Measurements from ENCODE around the gene HAUS3.

HAUS3 gene

DNA sequence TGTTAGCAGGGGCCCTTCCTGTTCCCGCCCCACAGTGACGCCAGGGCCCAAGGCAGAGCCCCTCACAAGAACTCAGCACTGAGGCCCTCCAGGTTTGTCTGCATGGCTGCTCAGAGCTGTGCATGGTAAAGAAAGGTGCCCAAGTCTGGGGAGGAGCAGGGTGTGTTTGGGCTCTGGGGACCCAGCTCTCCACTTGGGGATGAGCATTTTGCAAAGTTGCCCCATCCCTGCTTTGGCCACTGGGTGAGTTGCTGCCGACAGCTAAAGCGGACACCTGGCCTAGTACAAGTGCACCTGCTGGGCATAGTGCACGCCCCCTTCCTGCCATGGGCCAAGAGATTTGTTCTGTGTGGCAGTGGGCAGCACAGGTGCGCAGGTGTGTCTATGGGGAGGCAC, 22.0 kb upstream of the HAUS3 start:
- no peak for DNase-seq (ENCODE audit: low read depth)

DNA sequence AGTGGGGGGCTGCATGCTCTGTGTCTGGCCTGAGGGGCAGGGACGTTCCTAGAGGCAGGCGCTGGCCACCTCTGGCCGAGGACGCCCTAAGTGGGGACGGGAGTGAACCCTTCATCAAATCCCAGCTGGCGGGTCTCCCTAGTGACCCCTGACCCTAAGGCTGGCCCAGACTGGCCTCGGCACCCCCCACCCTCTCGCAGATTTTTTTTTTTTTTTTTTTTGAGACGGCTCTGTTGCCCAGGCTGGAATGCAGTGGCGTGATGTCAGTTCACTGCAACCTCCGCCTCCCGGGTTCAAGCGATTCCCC, 21.0 kb upstream of the HAUS3 start:
- DNase-seq (ENCODE audit: low read depth): no peak

DNA sequence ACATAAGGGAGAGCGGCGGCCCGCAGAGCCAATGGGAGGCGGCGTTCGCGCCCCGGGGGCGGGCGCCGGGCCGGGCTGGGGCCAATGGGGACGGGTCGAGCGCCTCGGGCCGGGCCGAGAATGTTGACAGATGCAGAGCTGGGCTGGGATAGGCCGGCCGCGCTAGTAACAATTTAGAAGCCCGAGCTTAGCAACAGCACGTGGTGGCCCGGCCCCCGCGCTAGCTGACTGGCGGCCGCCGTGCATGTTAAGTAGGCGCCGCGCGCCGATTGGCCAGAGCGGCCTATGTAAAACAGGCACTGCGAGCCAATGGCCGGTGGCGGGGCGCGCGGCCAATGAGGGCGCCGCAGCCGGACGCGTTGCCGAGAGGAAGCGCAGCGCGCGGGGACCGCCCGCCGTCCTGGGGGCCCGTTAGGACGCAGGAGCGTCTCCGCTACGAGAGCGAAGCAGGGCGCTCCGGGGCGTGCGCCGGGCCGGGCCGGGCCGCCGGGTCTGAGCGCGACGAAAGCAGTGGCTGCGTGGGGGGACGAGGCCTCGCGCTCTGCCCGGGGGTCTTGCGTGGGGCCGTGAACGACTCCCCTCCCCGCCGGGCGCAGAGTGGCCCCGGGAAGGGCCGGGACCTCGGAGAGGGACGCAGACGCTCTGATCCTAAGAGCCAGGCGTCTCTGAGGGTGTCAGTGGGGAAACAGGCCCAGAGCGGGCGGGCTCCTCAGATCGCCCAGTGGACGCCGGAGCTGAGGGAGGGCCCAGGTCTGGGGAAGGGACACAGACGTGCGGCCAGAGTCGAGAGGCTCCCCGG, 20.4 kb upstream of the HAUS3 start:
- DNase-seq (ENCODE audit: low read depth): peak; percentile 95

DNA sequence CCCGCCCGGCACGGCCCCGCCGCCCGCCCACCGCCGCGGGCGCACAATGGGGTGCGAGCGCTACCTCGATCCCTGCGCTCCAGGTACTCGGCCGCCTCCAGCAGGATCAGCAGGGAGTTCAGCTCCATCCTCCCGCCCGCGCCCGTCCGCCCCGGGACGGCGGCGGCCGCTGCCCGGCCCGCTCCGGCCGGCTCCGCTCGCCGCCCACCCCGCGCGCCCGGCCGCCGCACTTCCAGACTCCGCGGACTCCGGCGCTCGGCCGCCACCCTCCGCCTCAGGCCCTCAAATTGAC, 19.9 kb upstream of the HAUS3 start, which contains the start of gene MXD4:
TSS of gene MXD4 (minus strand) at position 257 of the 292 bp plus-strand sequence. CDS start at position 128, 129 bp downstream.
- DNase-seq (ENCODE audit: low read depth): no peak

DNA sequence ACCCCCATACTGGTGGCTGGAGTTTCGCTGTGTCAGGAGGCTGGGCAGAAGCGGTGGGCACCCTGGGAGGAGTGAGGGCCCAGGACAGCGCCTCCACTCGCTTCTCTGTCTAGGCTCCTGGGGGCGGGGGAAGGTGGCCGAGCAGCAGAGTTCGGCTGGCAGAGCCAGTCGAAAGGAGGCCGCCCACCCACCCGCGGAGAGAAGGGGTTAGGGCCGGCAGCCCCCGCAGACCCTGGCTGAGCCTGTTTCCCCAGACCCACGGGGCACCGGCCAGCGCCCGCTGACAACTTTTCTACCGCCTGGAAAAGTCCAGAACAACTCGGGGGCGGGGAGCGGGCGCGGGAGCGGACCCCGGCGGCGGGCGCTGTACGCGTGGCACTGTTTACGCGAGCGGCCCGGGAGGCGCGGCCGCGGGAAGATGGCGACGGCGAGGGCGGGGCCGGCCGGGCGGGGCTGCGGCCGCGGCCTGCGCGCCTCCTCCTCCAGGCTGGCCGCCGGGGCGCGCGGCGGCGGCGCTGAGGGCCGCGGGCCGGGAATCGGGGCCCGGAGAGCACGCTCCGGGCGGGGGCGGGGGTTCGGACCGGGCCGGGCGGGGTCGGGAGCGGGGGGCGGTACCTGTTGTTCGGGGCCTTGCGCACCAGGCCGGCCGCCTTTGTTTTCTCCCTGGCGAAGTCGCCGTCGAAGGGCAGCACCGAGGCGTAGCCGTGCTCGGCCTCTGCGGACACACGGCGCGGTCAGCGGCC, 19.4 kb upstream of the HAUS3 start:
- peak; percentile 29 for DNase-seq (ENCODE audit: low read depth)

DNA sequence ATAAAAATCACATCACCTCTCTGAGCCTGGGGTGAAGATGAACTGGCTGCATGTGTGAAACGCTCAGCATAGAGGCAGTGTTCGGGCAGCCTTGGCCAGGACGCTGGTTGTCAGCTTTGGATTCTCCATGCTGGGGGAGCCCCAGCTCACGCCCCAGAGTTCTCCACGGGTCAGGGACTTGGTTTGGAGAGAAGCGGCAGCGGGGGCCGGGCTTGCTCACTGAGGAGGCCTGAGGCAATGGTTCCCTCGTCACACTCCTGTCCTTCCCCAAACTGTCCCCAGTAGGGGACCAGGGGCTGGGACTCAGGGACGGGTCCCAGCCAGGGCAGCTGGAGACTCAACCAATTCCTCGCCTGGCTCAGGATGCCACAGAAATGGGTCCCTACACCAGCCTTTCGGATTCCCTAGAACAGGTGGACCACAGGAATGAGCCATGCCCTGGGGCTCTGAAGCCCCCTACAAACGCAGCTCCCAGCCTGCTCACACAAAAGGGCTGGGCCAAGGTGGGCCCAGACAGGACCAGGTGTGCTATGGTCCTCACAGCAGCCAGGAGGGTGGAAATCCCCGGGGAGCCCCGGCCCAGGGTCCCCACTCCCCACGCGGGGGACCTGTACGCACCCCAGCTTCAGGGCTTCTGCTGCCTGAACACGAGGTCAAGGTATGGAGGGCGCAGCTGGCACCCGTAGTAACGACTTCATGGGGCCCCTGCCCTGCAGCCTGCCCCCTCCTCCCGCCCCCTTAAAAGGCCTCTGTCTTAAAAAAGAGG, 18.6 kb upstream of the HAUS3 start:
- DNase-seq (ENCODE audit: low read depth): no peak

DNA sequence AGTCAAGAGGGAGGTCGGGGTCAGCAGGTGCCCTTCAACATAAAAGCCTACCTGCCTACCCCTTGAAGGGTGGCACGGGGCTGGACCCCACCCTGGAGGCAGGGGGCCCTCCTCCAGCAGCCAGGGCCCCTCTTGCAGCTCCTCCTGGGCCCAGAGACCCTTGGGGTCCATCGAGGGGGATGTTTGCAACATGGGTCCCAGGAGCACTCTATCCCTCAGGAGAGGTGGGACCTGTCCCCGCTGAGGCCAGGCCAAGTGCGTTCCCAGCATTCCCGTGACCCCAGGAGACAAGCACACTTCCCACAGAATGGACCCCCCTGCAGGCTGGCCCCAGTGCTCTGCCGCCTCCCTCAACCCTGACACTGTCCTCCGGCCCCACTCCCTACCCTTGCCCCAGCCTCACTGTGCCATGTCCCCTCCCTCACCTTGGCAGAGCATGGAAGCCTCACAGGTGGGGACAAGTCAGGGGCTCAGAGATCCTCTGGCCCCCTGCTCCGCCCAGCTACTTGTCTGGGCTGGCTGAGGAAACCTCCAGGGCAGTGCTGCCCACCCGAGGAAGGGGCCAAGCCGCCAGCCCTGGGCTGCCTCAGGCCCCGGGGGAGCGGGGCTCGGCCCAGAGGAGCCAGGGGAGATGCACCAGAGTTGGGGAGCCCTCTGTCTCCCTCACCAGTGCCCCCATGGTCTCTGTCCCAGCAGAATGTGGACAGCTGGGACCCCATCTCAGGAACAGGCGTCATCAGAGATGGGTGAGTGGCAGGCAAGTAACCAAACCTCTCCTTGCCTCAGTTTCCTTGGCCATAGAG, 17.8 kb upstream of the HAUS3 start:
- no peak for DNase-seq (ENCODE audit: low read depth)

DNA sequence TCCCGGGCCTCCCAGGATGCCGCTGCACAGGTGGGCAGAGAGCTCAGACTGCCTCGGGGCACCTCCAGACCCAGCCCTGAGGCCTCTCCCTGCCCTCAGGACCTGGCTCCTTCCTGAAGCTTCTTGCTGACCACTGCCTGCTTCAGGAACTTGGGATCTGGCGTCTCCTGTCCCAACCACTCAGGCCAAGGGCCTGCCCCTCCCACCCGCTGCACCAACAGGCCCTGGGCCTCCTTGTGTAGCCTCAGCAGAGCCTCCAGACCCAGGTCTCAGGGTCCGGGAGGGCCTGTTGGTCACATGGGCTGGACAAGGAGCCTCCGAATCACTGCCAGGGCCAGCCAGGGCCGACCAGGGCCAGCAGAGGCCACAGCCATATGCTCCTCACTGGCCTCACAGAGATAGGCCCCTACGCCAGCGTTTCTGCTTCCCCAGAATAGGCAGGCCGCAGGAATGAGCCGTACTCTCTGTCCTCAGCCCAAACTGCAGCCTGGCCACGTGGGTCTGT, 17.2 kb upstream of the HAUS3 start:
- no peak for DNase-seq (ENCODE audit: low read depth)

DNA sequence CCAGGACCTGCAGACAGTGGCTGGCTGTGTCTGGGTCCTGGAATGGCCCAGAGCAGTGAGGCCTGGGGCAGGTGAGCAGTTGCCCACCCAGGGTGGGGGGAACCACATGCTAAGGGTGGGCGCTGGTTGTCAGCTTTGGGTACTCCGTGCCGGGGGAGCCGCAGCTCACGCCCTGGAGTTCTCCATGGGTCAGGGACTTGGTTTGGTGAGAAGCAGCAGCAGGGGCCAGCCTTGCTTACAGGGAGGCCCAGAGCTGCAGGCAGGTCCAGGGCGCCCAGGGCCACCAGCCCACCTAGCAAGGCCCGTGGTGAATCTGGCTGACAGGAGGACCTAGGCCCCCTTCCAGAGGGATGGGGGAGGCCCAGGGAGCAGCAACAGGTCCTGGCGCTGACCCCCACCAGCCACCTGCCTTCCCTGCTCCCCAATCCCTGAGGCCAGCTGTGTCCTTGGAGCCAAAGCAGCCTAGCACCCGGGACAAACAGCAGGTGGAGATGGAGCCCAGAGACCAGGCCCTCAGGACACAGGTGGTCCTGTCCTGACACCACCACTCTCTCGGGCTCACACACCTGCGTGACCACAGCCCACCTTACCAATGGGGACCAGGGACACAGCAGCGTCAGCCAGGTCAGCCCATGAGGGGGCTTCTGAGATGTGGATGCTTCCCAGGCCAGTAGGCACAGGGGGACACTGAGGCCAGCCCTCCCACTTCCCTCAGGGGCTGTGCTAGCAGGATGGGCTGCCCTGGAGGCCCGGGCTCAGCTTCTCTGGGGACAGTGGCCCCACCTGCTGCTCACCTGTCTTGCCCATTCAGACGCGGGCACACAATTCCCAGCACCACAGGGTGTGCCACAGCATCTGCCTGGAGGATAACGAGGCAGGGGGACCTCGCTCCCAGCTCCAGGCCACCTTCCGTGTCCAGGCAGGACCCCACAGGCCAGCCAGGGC, 16.4 kb upstream of the HAUS3 start:
- DNase-seq (ENCODE audit: low read depth): no peak

DNA sequence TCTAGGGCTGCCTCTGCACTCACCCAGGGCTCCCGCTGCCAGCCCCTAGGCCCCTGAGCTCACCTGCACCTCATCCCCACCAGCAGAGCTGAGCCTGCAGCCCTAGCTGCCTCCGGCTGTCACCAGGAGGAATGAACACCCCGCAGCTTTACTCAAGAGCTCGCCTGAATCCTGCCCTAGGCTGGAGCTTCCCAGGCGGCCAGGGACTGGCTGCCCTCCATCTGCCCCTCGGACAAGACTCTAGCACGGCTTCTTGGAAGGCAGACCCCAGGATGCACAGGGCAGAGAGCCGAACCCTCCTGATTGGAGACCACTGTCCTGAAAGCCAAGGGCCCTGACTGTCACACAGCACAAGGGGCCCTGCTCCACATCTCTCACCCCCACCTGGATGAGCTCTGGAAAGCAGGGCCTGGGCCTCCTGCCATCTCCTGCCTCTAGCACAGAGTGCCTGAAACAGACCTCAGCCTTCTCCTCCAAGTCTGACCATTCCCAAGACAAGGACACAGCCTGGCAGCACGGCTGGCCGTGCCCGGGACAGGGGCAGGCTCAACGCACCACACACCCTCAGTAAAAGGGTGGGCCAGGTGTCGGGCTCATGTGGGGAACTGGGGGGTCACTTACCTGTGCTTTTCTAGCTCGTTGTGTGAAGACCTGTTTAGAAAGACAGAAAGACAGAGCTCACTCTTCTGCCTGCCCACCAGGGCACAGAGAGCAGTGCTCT, 15.6 kb upstream of the HAUS3 start:
- no peak for DNase-seq (ENCODE audit: low read depth)

DNA sequence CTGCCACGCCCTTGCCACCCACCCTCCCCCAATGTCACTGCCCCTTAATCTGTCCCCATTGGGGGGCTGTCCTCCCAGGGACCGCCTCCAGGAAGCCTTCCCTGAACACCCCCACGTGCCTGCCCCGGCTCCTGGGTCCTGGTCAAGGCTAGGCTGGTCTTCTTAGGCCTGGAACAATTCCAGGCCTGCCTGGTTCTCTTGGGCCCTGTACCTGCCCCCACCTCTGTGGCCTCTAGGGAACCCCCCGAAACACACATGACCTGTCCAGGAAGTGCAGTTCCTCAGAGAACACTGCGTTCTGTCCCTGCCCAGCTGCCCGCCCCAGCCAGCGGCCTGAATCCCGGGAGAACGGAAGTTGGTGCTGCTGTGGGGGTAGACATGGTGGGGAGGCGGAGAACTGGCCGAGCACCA, 14.9 kb upstream of the HAUS3 start:
- no peak for DNase-seq (ENCODE audit: low read depth)

DNA sequence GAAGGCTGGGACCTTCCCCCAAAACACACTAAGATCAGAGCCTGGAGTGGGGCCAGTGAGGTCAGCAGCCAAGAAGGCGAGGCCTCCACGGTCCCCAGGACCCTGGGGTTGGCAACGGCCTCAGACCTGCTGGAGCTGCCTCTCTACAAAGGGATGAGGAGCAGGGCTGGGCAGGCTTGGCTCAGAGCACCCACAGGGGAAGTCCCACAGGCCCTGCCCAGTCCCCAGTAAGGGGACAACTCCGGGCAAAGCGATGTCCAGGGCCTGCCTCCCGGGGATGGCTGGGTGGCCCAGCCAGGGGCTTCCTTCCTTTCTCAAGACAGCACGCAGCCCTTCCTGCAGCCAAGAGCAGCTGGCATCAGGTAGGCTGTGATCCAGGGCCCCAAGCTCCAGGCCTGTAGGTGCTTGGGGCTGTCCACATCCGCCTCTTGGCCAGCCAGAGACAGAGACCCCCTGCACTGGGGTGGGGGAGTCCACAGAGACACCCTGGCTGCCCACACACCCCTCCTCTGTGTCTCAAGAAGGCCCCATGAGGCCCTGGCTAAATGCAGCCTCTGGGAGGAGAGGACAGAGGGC, 14.3 kb upstream of the HAUS3 start:
- DNase-seq (ENCODE audit: low read depth): no peak

DNA sequence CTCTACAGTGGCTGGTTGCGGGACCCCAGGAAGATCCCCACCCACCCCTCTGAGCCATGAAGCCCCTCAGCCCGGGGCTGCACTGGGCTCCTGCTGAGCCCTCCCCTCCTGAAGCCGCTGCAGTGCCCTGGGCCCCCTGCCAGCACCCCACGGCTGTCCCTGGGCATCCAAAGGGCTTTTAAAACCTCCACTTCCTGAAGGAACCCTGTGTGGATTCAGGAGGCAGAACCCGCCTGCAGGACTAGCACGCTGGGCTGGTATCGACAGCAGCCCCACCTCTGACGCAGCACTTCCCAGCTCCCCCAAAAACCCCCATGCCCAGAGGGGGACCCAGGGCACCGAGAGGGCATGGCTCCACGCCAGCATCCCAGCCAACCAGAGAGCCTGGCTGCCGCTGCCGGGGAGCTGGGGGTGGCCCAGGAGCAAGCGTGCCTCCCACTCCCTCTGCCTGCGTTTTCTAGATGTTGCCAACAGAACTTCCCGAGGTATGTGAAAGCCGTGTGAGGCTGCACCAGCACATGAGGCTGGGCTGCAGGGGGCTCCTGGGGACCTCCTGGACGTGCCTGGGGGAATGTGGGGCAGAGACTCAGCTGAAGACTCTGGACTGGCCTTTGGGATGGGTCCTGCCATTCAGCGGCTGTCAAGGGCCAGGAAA, 13.7 kb upstream of the HAUS3 start:
- DNase-seq (ENCODE audit: low read depth): no peak

DNA sequence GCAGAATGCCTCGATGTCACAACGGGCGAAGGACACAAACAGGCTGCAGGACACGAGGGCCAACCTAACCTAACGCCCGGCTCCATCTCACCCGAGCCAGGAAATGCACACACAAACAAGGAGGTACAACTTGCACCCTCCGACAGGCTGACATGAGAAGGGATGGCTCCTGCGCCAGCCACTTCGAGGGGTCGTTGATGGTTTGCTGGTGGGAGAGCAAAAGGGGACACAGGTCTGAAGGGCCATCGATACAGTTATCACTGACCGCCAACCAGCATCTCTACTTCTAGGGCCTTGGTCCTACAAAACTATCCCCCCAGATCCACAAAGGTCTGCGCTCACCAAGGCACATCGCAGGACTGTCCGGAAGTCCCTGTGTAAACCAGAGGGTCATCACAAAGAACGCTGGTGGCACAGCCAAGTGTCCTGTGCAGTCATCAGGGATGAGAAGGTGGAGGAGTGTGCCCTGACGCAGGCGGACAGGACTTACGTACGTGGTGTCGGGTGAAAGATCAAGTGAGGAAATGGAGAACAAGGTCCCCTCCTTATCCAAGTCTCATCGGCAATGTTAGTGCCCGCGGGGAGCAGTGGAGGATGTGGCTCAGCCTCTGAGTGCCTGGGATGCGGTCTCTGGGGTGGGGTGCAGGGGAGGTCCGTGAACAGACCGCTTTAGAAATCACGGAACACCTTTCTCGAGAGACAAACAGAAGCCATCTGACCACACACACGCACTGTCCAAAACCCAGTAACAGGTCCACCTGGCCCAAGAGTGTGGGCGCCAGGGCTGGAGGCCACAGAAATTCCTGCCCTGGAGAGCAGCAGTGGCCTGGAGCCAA, 13.0 kb upstream of the HAUS3 start:
- no peak for DNase-seq (ENCODE audit: low read depth)

DNA sequence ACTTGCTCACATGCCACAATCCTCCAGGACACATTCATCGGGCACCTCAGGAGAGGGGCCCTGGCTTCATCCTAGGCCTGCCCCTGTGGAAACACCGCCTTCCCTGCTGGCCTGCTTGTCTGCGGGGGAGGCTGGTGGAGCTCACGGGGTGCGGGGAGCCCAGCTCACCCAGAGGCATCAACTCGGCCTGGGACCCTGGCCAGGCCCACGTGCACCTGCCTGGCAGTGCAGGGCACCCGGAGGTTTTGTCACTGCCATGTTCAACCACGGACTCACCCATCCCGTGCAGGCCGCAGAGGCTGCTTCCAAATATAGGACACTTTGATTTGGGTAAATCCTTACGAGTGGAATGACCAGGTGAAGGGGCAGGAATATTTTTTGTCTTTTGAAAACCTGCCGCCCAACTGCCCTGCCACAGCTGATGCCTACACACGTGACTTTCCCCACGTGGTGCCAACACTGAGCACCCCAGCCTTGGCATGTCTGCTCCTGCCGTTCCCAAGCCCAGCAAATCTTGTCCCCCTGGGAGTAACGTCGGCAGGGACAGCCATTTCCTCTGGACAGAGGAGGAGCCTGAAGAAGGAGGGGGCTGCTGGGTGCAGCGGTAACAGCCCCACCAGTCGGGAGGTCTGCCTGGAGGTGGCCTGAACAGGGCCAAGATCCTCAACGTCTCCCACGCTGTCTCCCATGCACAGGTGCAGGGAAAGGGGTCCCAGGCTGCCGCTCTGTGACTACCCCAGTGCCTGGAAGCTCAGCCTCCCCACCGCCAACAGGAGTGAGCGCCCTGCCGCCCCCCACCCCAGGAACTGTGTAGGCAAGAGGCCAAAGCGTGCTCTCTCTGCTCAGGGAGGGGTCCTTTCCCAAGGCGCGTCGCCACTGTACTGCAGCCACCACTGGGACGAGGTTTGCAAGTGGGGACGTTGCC, 11.5 kb upstream of the HAUS3 start:
- DNase-seq (ENCODE audit: low read depth): no peak

DNA sequence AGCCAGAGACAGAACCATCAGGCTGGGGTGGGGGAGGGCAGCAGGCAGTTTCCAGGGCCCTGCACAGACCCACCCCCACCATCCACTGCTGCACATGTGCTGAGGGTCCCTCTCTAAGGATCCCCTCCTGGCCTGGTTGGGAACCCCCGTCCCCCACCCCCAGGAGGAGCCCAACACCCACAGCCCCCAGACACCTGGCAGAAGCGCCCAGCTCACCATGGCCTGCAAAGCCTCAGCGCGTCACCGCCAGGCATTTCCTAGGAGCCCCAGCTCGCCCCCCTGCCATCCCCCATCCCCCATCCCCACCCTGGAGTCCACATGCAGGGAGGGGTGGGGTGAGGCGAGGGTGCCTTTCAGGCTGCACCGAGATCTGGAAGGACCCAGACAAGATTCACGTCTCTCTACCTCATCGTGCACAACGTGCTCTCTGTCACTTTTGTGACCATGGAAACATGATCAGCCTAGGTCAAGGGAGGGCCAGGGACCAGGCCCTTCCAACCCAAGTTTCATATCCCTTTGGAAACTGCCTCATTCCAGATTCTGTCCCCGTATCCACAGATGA, 10.7 kb upstream of the HAUS3 start:
- no peak for DNase-seq (ENCODE audit: low read depth)
